ENCODE results near the gene C1orf105.

Gene C1orf105

GRCh38 chr1:172497230-172497629 lies 76.7 kb downstream of the C1orf105 start:
- no peak overlapping the region for H3K9ac ChIP-seq (ENCODE audit: low read length)
- H3K4me3 ChIP-seq (ENCODE audit: low read length), result no peak overlapping the region
- H3K27me3 ChIP-seq (ENCODE audit: control insufficient read depth, insufficient read depth, low read length), result no peaks in the 10 kb centered on the region
- no peaks in the 10 kb centered on the region for H3K9me3 ChIP-seq (ENCODE audit: control insufficient read depth, low read depth, low read length)
- no peak overlapping the region for H3K27ac ChIP-seq (ENCODE audit: low read length)
- H3K4me1 ChIP-seq (ENCODE audit: control insufficient read depth, low read depth, low read length), result peaks cover 4% of the 10 kb centered on the region
- H3K36me3 ChIP-seq (ENCODE audit: control insufficient read depth, low read depth, low read length), result no peaks in the 10 kb centered on the region

GRCh38 chr1:172498857-172499256 lies 78.4 kb downstream of the C1orf105 start:
- Histone ChIP-seq H3K4me1 (ENCODE audit: control insufficient read depth, low read depth, low read length) (peaks cover 4% of the 10 kb centered on the region), H3K27ac (ENCODE audit: low read length) (no peak overlapping the region), H3K27me3 (ENCODE audit: control insufficient read depth, insufficient read depth, low read length) (no peaks in the 10 kb centered on the region), H3K36me3 (ENCODE audit: control insufficient read depth, low read depth, low read length) (no peaks in the 10 kb centered on the region), H3K9me3 (ENCODE audit: control insufficient read depth, low read depth, low read length) (no peaks in the 10 kb centered on the region), H3K9ac (ENCODE audit: low read length) (no peak overlapping the region), H3K4me3 (ENCODE audit: low read length) (no peak overlapping the region)

GRCh38 chr1:172499636-172500141 lies 79.2 kb downstream of the C1orf105 start:
- no peaks in the 10 kb centered on the region for H3K36me3 ChIP-seq (ENCODE audit: control insufficient read depth, low read depth, low read length)
- H3K27ac ChIP-seq (ENCODE audit: low read length), result no peak overlapping the region
- peaks cover 4% of the 10 kb centered on the region for H3K4me1 ChIP-seq (ENCODE audit: control insufficient read depth, low read depth, low read length)
- H3K27me3 ChIP-seq (ENCODE audit: control insufficient read depth, insufficient read depth, low read length), result no peaks in the 10 kb centered on the region
- H3K9ac ChIP-seq (ENCODE audit: low read length), result no peak overlapping the region
- H3K9me3 ChIP-seq (ENCODE audit: control insufficient read depth, low read depth, low read length), result no peaks in the 10 kb centered on the region
- no peak overlapping the region for H3K4me3 ChIP-seq (ENCODE audit: low read length)

- Histone ChIP-seq H3K4me1 (ENCODE audit: control insufficient read depth, low read depth, low read length) (peaks cover 4% of the 10 kb centered on the region), H3K27me3 (ENCODE audit: control insufficient read depth, insufficient read depth, low read length) (no peaks in the 10 kb centered on the region), H3K27ac (ENCODE audit: low read length) (no peak overlapping the region)
Measured at GRCh38 chr1:172500207-172500606, 79.7 kb downstream of the C1orf105 start.

GRCh38 chr1:172507741-172508140 lies 87.3 kb downstream of the C1orf105 start:
- Histone ChIP-seq H3K27me3 (ENCODE audit: control insufficient read depth, insufficient read depth, low read length) (no peaks in the 10 kb centered on the region), H3K9ac (ENCODE audit: low read length) (no peak overlapping the region), H3K4me3 (ENCODE audit: low read length) (no peak overlapping the region), H3K9me3 (ENCODE audit: control insufficient read depth, low read depth, low read length) (no peaks in the 10 kb centered on the region), H3K27ac (ENCODE audit: low read length) (no peak overlapping the region), H3K36me3 (ENCODE audit: control insufficient read depth, low read depth, low read length) (no peaks in the 10 kb centered on the region), H3K4me1 (ENCODE audit: control insufficient read depth, low read depth, low read length) (no peaks in the 10 kb centered on the region)

More at GRCh38 chr1:172500207-172500606, 79.7 kb downstream of the C1orf105 start:
- Histone ChIP-seq H3K36me3 (ENCODE audit: control insufficient read depth, low read depth, low read length) (no peaks in the 10 kb centered on the region), H3K4me3 (ENCODE audit: low read length) (no peak overlapping the region), H3K9me3 (ENCODE audit: control insufficient read depth, low read depth, low read length) (no peaks in the 10 kb centered on the region), H3K9ac (ENCODE audit: low read length) (no peak overlapping the region)

GRCh38 chr1:172510479-172510878 lies 90.0 kb downstream of the C1orf105 start:
- no peak overlapping the region for H3K9ac ChIP-seq (ENCODE audit: low read length)
- H3K4me3 ChIP-seq (ENCODE audit: low read length), result no peak overlapping the region
- H3K4me1 ChIP-seq (ENCODE audit: control insufficient read depth, low read depth, low read length), result no peaks in the 10 kb centered on the region
- H3K27ac ChIP-seq (ENCODE audit: low read length), result no peak overlapping the region
- H3K9me3 ChIP-seq (ENCODE audit: control insufficient read depth, low read depth, low read length), result no peaks in the 10 kb centered on the region
- H3K36me3 ChIP-seq (ENCODE audit: control insufficient read depth, low read depth, low read length), result no peaks in the 10 kb centered on the region
- no peaks in the 10 kb centered on the region for H3K27me3 ChIP-seq (ENCODE audit: control insufficient read depth, insufficient read depth, low read length)

- Histone ChIP-seq H3K9ac (ENCODE audit: low read length) (no peak overlapping the region), H3K27me3 (ENCODE audit: control insufficient read depth, insufficient read depth, low read length) (no peaks in the 10 kb centered on the region), H3K36me3 (ENCODE audit: control insufficient read depth, low read depth, low read length) (no peaks in the 10 kb centered on the region), H3K4me1 (ENCODE audit: control insufficient read depth, low read depth, low read length) (no peaks in the 10 kb centered on the region), H3K4me3 (ENCODE audit: low read length) (no peak overlapping the region), H3K27ac (ENCODE audit: low read length) (no peak overlapping the region), H3K9me3 (ENCODE audit: control insufficient read depth, low read depth, low read length) (no peaks in the 10 kb centered on the region)
Measured at GRCh38 chr1:172512591-172512990, 92.1 kb downstream of the C1orf105 start.

- H3K4me1 ChIP-seq (ENCODE audit: control insufficient read depth, low read depth, low read length), result no peaks in the 10 kb centered on the region
- no peaks in the 10 kb centered on the region for H3K9me3 ChIP-seq (ENCODE audit: control insufficient read depth, low read depth, low read length)
- no peak overlapping the region for H3K27ac ChIP-seq (ENCODE audit: low read length)
- H3K36me3 ChIP-seq (ENCODE audit: control insufficient read depth, low read depth, low read length), result no peaks in the 10 kb centered on the region
- H3K9ac ChIP-seq (ENCODE audit: low read length), result no peak overlapping the region
- H3K4me3 ChIP-seq (ENCODE audit: low read length), result no peak overlapping the region
- no peaks in the 10 kb centered on the region for H3K27me3 ChIP-seq (ENCODE audit: control insufficient read depth, insufficient read depth, low read length)
Measured at GRCh38 chr1:172513479-172513878, 93.0 kb downstream of the C1orf105 start.

- Histone ChIP-seq H3K4me3 (ENCODE audit: low read length) (no peak overlapping the region), H3K27me3 (ENCODE audit: control insufficient read depth, insufficient read depth, low read length) (no peaks in the 10 kb centered on the region), H3K9ac (ENCODE audit: low read length) (no peak overlapping the region), H3K4me1 (ENCODE audit: control insufficient read depth, low read depth, low read length) (no peaks in the 10 kb centered on the region), H3K9me3 (ENCODE audit: control insufficient read depth, low read depth, low read length) (no peaks in the 10 kb centered on the region), H3K36me3 (ENCODE audit: control insufficient read depth, low read depth, low read length) (no peaks in the 10 kb centered on the region), H3K27ac (ENCODE audit: low read length) (no peak overlapping the region)
Measured at GRCh38 chr1:172514108-172514507, 93.6 kb downstream of the C1orf105 start.

- H3K27ac ChIP-seq (ENCODE audit: low read length), result no peak overlapping the region
- no peaks in the 10 kb centered on the region for H3K36me3 ChIP-seq (ENCODE audit: control insufficient read depth, low read depth, low read length)
- no peak overlapping the region for H3K9ac ChIP-seq (ENCODE audit: low read length)
- H3K4me3 ChIP-seq (ENCODE audit: low read length), result no peak overlapping the region
- no peaks in the 10 kb centered on the region for H3K4me1 ChIP-seq (ENCODE audit: control insufficient read depth, low read depth, low read length)
- H3K27me3 ChIP-seq (ENCODE audit: control insufficient read depth, insufficient read depth, low read length), result no peaks in the 10 kb centered on the region
- no peaks in the 10 kb centered on the region for H3K9me3 ChIP-seq (ENCODE audit: control insufficient read depth, low read depth, low read length)
Measured at GRCh38 chr1:172515436-172515835, 95.0 kb downstream of the C1orf105 start.

- Histone ChIP-seq H3K9me3 (ENCODE audit: control insufficient read depth, low read depth, low read length) (no peaks in the 10 kb centered on the region), H3K36me3 (ENCODE audit: control insufficient read depth, low read depth, low read length) (no peaks in the 10 kb centered on the region), H3K27me3 (ENCODE audit: control insufficient read depth, insufficient read depth, low read length) (no peaks in the 10 kb centered on the region), H3K27ac (ENCODE audit: low read length) (no peak overlapping the region), H3K4me1 (ENCODE audit: control insufficient read depth, low read depth, low read length) (no peaks in the 10 kb centered on the region), H3K4me3 (ENCODE audit: low read length) (no peak overlapping the region), H3K9ac (ENCODE audit: low read length) (no peak overlapping the region)
Measured at GRCh38 chr1:172515927-172516326, 95.4 kb downstream of the C1orf105 start.

GRCh38 chr1:172517081-172517480 lies 96.6 kb downstream of the C1orf105 start:
- Histone ChIP-seq H3K36me3 (ENCODE audit: control insufficient read depth, low read depth, low read length) (no peaks in the 10 kb centered on the region), H3K4me1 (ENCODE audit: control insufficient read depth, low read depth, low read length) (no peaks in the 10 kb centered on the region), H3K27ac (ENCODE audit: low read length) (no peak overlapping the region), H3K4me3 (ENCODE audit: low read length) (no peak overlapping the region), H3K9ac (ENCODE audit: low read length) (no peak overlapping the region), H3K9me3 (ENCODE audit: control insufficient read depth, low read depth, low read length) (no peaks in the 10 kb centered on the region), H3K27me3 (ENCODE audit: control insufficient read depth, insufficient read depth, low read length) (no peaks in the 10 kb centered on the region)

All from iPS-18a (cell line).